ENCODE results near the gene MTHFSD. TPM values are rescaled to one million over a fixed set of nuclear protein-coding genes. Genes with fewer than 3 reads are reported as not detected.

MTHFSD gene
- total RNA-seq, 1 experiment from 2014 or later: 11.9 TPM

DNA sequence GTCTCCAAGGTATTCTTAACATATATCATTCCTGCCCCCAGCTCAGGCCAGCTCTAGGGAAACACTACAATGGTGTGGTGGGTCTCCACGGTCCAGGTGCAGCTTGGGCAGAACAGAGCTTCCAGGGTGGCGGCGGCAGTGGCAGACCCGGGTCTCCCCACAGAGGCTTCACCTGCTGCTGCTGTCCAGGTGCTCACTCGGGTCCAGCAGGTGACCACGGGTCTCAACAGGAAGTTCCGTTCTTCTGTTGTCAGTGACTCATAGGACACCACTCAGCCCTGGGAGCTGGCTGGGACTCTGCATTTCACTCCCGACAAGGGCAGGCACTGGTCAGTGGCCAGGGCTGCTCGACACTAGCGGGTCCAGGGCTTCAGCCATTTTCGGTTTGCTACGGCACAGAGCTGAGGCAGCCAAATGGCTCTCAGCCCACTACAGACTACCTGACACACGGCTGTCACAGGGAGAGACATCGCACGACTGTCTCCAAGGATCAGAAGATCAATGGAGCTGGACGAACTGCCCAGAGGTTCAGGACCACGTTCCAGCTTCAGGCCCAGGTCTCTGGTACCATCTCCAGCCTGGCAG, 16.7 kb downstream of the MTHFSD start:
- no peaks in the 10 kb centered on the region for H3K9me2 ChIP-seq (replicated peaks; ENCODE audit: low read length)
- TF ChIP-seq, protein P1, sequence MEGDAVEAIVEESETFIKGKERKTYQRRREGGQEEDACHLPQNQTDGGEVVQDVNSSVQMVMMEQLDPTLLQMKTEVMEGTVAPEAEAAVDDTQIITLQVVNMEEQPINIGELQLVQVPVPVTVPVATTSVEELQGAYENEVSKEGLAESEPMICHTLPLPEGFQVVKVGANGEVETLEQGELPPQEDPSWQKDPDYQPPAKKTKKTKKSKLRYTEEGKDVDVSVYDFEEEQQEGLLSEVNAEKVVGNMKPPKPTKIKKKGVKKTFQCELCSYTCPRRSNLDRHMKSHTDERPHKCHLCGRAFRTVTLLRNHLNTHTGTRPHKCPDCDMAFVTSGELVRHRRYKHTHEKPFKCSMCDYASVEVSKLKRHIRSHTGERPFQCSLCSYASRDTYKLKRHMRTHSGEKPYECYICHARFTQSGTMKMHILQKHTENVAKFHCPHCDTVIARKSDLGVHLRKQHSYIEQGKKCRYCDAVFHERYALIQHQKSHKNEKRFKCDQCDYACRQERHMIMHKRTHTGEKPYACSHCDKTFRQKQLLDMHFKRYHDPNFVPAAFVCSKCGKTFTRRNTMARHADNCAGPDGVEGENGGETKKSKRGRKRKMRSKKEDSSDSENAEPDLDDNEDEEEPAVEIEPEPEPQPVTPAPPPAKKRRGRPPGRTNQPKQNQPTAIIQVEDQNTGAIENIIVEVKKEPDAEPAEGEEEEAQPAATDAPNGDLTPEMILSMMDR (conservative IDR thresholded peaks at IDR 0.05; ENCODE audit: low read depth, low read length): no peak
- TF ChIP-seq EZH2 (IDR thresholded peaks at IDR 0.05; ENCODE audit: low read length, unreplicated experiment) (no peak), EZH2phosphoT487 (IDR thresholded peaks at IDR 0.05; ENCODE audit: borderline replicate concordance, low read length) (no peak)
- intact Hi-C loops (cut with micrococcal nuclease): no loop called here
- H3K4me2 ChIP-seq (ENCODE audit: low read length): no peak overlapping the region
- ChIA-PET CTCF (no interaction called here), POLR2A (ENCODE audit: unreplicated experiment) (no interaction called here)
- DNase-seq (no peak), ATAC-seq (no peak)
- no peak overlapping the region for H2AFZ ChIP-seq (ENCODE audit: low read length)
- no peaks in the 10 kb centered on the region for H3K4me1 ChIP-seq (ENCODE audit: insufficient read depth, low read length)
- no peak overlapping the region for H3K9ac ChIP-seq (ENCODE audit: low read length)
- peaks cover 5% of the 10 kb centered on the region; the same call in 1 of the 2 replicates for H3K36me3 ChIP-seq (ENCODE audit: low read depth, low read length)
- H3F3A ChIP-seq (ENCODE audit: low read length, unreplicated experiment): no peaks in the 10 kb centered on the region
- no peaks in the 10 kb centered on the region for H4K20me1 ChIP-seq (ENCODE audit: low read length)
- H3K9me3 ChIP-seq (ENCODE audit: low read length): no peaks in the 10 kb centered on the region
- H3K4me3 ChIP-seq (ENCODE audit: low read length): no peak overlapping the region
- no peaks in the 10 kb centered on the region for H3K27me3 ChIP-seq (ENCODE audit: low read length)
- BruUV-seq (replicated peaks): no TSS peak
- no peak overlapping the region for H3K27ac ChIP-seq (ENCODE audit: low read length)
- no peaks in the 10 kb centered on the region for H3K79me2 ChIP-seq (ENCODE audit: low read length)

DNA sequence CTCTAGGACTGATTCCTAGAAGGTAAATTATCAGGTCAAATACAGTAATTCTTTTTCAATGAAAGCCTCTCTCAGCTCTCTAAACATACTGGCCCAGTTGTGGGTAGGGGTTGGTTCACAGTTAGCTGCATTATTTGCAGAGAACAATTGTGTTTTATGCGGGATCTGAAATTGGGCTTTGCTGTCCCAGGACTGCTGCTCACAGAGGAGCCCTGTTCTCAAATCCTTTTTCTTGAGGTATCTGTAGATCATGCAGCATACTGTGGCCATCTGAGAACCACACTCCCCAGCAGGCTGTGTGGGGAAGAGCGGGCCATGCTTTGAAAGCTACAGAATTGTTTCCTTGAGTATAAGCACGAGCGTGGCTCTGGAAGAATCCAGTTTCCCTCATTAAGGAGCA, 17.5 kb downstream of the MTHFSD start:
- TF ChIP-seq EZH2 (IDR thresholded peaks at IDR 0.05; ENCODE audit: low read length, unreplicated experiment) (no peak), EZH2phosphoT487 (IDR thresholded peaks at IDR 0.05; ENCODE audit: borderline replicate concordance, low read length) (no peak)
- TF ChIP-seq, protein P1 (conservative IDR thresholded peaks at IDR 0.05; ENCODE audit: low read depth, low read length): no peak
- BruUV-seq (replicated peaks): no TSS peak
- H3K4me3 ChIP-seq (ENCODE audit: low read length): no peak overlapping the region
- no peaks in the 10 kb centered on the region for H3F3A ChIP-seq (ENCODE audit: low read length, unreplicated experiment)
- POLR2A ChIA-PET (ENCODE audit: unreplicated experiment): no interaction called here
- H3K36me3 ChIP-seq (ENCODE audit: low read depth, low read length): peaks cover 5% of the 10 kb centered on the region; the same call in 1 of the 2 replicates
- no peak overlapping the region for H3K9ac ChIP-seq (ENCODE audit: low read length)
- H4K20me1 ChIP-seq (ENCODE audit: low read length): no peaks in the 10 kb centered on the region
- no peaks in the 10 kb centered on the region for H3K9me3 ChIP-seq (ENCODE audit: low read length)
- no peaks in the 10 kb centered on the region for H3K27me3 ChIP-seq (ENCODE audit: low read length)
- DNase-seq (no peak), ATAC-seq (no peak)
- no peaks in the 10 kb centered on the region for H3K4me1 ChIP-seq (ENCODE audit: insufficient read depth, low read length)
- H3K9me2 ChIP-seq (replicated peaks; ENCODE audit: low read length): no peaks in the 10 kb centered on the region
- no peak overlapping the region for H3K27ac ChIP-seq (ENCODE audit: low read length)
- H3K4me2 ChIP-seq (ENCODE audit: low read length): no peak overlapping the region
- no peaks in the 10 kb centered on the region for H3K79me2 ChIP-seq (ENCODE audit: low read length)
- H2AFZ ChIP-seq (ENCODE audit: low read length): no peak overlapping the region
- CTCF ChIA-PET: no interaction called here
- intact Hi-C loops (cut with micrococcal nuclease): no loop called here

DNA sequence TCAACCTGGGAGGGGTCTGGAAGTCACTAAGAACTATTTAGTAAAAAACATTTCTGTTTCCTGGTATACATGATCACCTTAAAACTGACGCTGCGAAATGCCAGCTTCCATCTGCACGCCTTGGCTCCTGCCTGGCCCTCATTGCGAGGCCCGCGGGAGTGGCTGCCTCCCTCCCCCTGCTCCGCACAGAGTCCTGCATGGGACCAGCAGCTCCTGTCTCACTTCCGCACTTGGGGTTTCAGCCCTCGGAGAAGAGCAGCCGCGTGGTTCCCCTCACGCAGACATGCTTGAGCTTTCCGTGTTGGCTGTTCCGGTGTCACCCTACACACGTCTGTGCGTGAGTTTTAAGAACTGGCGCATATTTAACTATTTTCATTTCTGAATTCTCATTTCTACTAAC, 18.4 kb downstream of the MTHFSD start:
- Histone ChIP-seq H3K36me3 (ENCODE audit: low read depth, low read length) (peaks cover 5% of the 10 kb centered on the region; the same call in 1 of the 2 replicates), H3K9me3 (ENCODE audit: low read length) (no peaks in the 10 kb centered on the region), H3K9ac (ENCODE audit: low read length) (no peak overlapping the region), H3K4me3 (ENCODE audit: low read length) (no peak overlapping the region), H3K27ac (ENCODE audit: low read length) (no peak overlapping the region), H3K4me2 (ENCODE audit: low read length) (no peak overlapping the region), H2AFZ (ENCODE audit: low read length) (no peak overlapping the region), H3K4me1 (ENCODE audit: insufficient read depth, low read length) (no peaks in the 10 kb centered on the region), H3F3A (ENCODE audit: low read length, unreplicated experiment) (no peaks in the 10 kb centered on the region), H3K9me2 (replicated peaks; ENCODE audit: low read length) (no peaks in the 10 kb centered on the region), H3K79me2 (ENCODE audit: low read length) (no peaks in the 10 kb centered on the region), H4K20me1 (ENCODE audit: low read length) (no peaks in the 10 kb centered on the region), H3K27me3 (ENCODE audit: low read length) (no peaks in the 10 kb centered on the region)
- no peak for TF ChIP-seq EZH2 (IDR thresholded peaks at IDR 0.05; ENCODE audit: low read length, unreplicated experiment)
- TF ChIP-seq EZH2phosphoT487 (IDR thresholded peaks at IDR 0.05; ENCODE audit: borderline replicate concordance, low read length): no peak
- BruUV-seq (replicated peaks): no TSS peak
- DNase-seq: no peak
- CTCF ChIA-PET: no interaction called here
- intact Hi-C loops (cut with micrococcal nuclease): no loop called here
- ATAC-seq: no peak
- POLR2A ChIA-PET (ENCODE audit: unreplicated experiment): no interaction called here
